Lower leg skin (tissue), 4 donors: ENCODE measurements around the gene CIAO2B. TPM values are rescaled to one million over a fixed set of nuclear protein-coding genes. Genes with fewer than 3 reads are reported as not detected.
"Not testable (repeated sequence)": the region's sequence is repeated elsewhere in the genome, so short reads cannot be mapped to it uniquely, and the experiment has no call there.

Experiments
- DNase-seq, 2 donors: peaks; one replicate each; pipeline ENCODE4 v3.0.0-alpha.2; 2019; ENCODE audit warnings: low spot score in 2 of 2
- H3K4me3 ChIP-seq: fragments of 200-600 bp; sonication (generic); 2 replicates; pipeline ENCODE4 v1.5.1; 2017; ENCODE audit warnings: mild to moderate bottlenecking, low read depth; ENCODE audit not compliant: poor library complexity, severe bottlenecking
- CTCF ChIP-seq, 3 donors: fragments of 450-650 bp; IDR thresholded peaks; one replicate each; pipeline ENCODE4 v1.5.1; 2016; ENCODE audit warnings: antibody characterized with exemption in 3 of 3, mild to moderate bottlenecking in 3 of 3, moderate library complexity in 2 of 3
- POLR2A ChIP-seq, 2 donors: fragments of 450-650 bp; IDR thresholded peaks; one replicate each; pipeline ENCODE4 v1.6.1; 2016 to 2017; ENCODE audit warnings: antibody characterized with exemption in 2 of 2, mild to moderate bottlenecking in 1 of 2, moderate library complexity in 1 of 2
- WGBS, 2 donors: methylation state at CpG; one replicate each; pipeline ENCODE4 v1.1.5; 2018; 5-methylcytosine and 5-hydroxymethylcytosine counted together
- intact Hi-C: fragments of 100-400 bp; cut with DNase I; formaldehyde crosslinking; loops from one replicate; pipeline ENCODE4 v1.15.0; 2023; ENCODE audit warnings: low total_unique reads
- total RNA-seq, 4 donors: library from RNA; depleted of rRNA; stranded (reverse); fragments of >200 nt; gene quantifications; one replicate each; pipeline ENCODE4 v1.1.0, GENCODE V29; 2016

CIAO2B gene
- total RNA-seq, 4 donors from 2014 or later, result 39.3 to 60.3 (median 55.4) TPM

- 88 to 93% methylated on average over 4 of the region's 4 CpGs for WGBS, 2 donors
- H3K4me3 ChIP-seq, result no peak overlapping the region
- intact Hi-C loops, result no loop called here
- TF ChIP-seq POLR2A (IDR thresholded peaks at IDR 0.05) (no peak), CTCF (IDR thresholded peaks at IDR 0.05) (no peak)
- no peak for DNase-seq
Measured at GRCh38 chr16:66936889-66937554, 2.8 kb upstream of the CIAO2B start.

- intact Hi-C loops, result no loop called here
- no peak for DNase-seq
- H3K4me3 ChIP-seq, result no peak overlapping the region
- 74 to 78% methylated on average over 6 of the region's 6 CpGs for WGBS, 2 donors
- TF ChIP-seq POLR2A (IDR thresholded peaks at IDR 0.05) (no peak), CTCF (IDR thresholded peaks at IDR 0.05) (no peak)
Measured at GRCh38 chr16:66936462-66936861, 2.3 kb upstream of the CIAO2B start.

- 23 to 31% methylated on average over 36 to 44 of the region's 44 CpGs for WGBS, 2 donors
- TF ChIP-seq CTCF (IDR thresholded peaks at IDR 0.05), result no peak
- TF ChIP-seq POLR2A (IDR thresholded peaks at IDR 0.05), result no peak
- intact Hi-C loops, result no loop called here
Measured at GRCh38 chr16:66935314-66936011, 1.3 kb upstream of the CIAO2B start, which contains the start of gene CES2. Gene CES2 (plus strand): TSS chr16:66935516. CDS start chr16:66935636, 120 bp downstream.

GRCh38 chr16:66934839-66935313, 674 bp upstream of the CIAO2B start:
- DNase-seq, intact Hi-C loops: not testable (repeated sequence)
- 2% methylated on average over 24 of the region's 24 CpGs for WGBS, 2 donors
- peak overlapping the region; percentile 85 for H3K4me3 ChIP-seq

More at GRCh38 chr16:66935314-66936011, 1.3 kb upstream of the CIAO2B start, which contains the start of gene CES2:
- DNase-seq, result peak in 1 of 2 donors; percentile 52
- peak within 1 kb of the TSS; percentile 85 for H3K4me3 ChIP-seq

- 1 to 2% methylated on average over 12 of the region's 12 CpGs for WGBS, 2 donors
- intact Hi-C loops, result no loop called here
- TF ChIP-seq POLR2A (IDR thresholded peaks at IDR 0.05) (no peak), CTCF (IDR thresholded peaks at IDR 0.05) (no peak)
- no peak for DNase-seq
- H3K4me3 ChIP-seq, result peak overlapping the region; percentile 85
Measured at GRCh38 chr16:66933776-66934137, 445 bp downstream of the CIAO2B start.

GRCh38 chr16:66932076-66932475, 2.1 kb downstream of the CIAO2B start:
- DNase-seq, result no peak
- no peak overlapping the region for H3K4me3 ChIP-seq
- intact Hi-C loops, result no loop called here
- TF ChIP-seq POLR2A (IDR thresholded peaks at IDR 0.05) (no peak), CTCF (IDR thresholded peaks at IDR 0.05) (no peak)
- 86 to 90% methylated on average over 4 of the region's 4 CpGs for WGBS, 2 donors
